Liver (tissue), 9 donors: ENCODE measurements around the gene NHERF2. TPM values are rescaled to one million over a fixed set of nuclear protein-coding genes. Genes with fewer than 3 reads are reported as not detected.

Experiments
- DNase-seq: peaks from one replicate; pipeline ENCODE4 v3.0.0-alpha.2; 2017; ENCODE audit warnings: low spot score
- H3K27ac ChIP-seq, 2 donors: one replicate each; pipeline ENCODE4 v1.7.0; 2013; ENCODE audit warnings: inconsistent platforms in 2 of 2, low read length in 2 of 2, control low read depth in 1 of 2, low read depth in 1 of 2, mild to moderate bottlenecking in 1 of 2
- H3K27me3 ChIP-seq, 4 donors: one replicate each; pipeline versions ENCODE4 v1.6.1 to v1.7.0; 2013; ENCODE audit warnings: low read length in 3 of 4, inconsistent platforms in 1 of 4, mild to moderate bottlenecking in 1 of 4, moderate library complexity in 1 of 4; ENCODE audit not compliant: control insufficient read depth in 4 of 4, insufficient read depth in 4 of 4
- H3K36me3 ChIP-seq, 4 donors: one replicate each; pipeline versions ENCODE4 v1.6.1 to v1.7.0; 2013; ENCODE audit warnings: low read length in 3 of 4, mild to moderate bottlenecking in 3 of 4, low read depth in 1 of 4, moderate library complexity in 1 of 4; ENCODE audit not compliant: control insufficient read depth in 4 of 4, insufficient read depth in 3 of 4
- H3K4me1 ChIP-seq, 4 donors: one replicate each; pipeline versions ENCODE4 v1.6.1 to v1.7.0; 2013; ENCODE audit warnings: low read length in 3 of 4, mild to moderate bottlenecking in 3 of 4, moderate library complexity in 1 of 4; ENCODE audit not compliant: control insufficient read depth in 4 of 4, insufficient read depth in 4 of 4
- H3K4me3 ChIP-seq, 3 donors: one replicate each; pipeline versions ENCODE4 v1.6.1 to v1.7.0; 2013; ENCODE audit warnings: low read length in 3 of 3, control low read depth in 1 of 3, low read depth in 1 of 3, mild to moderate bottlenecking in 1 of 3
- H3K9ac ChIP-seq, 2 donors: one replicate each; pipeline ENCODE4 v1.7.0; 2013; ENCODE audit warnings: low read length in 2 of 2, mild to moderate bottlenecking in 2 of 2, moderate library complexity in 2 of 2, control low read depth in 1 of 2, low read depth in 1 of 2
- H3K9me3 ChIP-seq, 4 donors: one replicate each; pipeline versions ENCODE4 v1.6.1 to v1.7.0; 2013; ENCODE audit warnings: low read length in 3 of 4; ENCODE audit not compliant: control insufficient read depth in 4 of 4
- FOXA1 ChIP-seq: IDR thresholded peaks from 2 replicates; pipeline ENCODE4 v1.6.1; 2016; ENCODE audit warnings: antibody characterized with exemption
- FOXA2 ChIP-seq: IDR thresholded peaks from 2 replicates; pipeline ENCODE4 v1.6.1; 2016; ENCODE audit warnings: antibody characterized with exemption
- GABPA ChIP-seq, 2 donors: IDR thresholded peaks in 1 of 2; conservative IDR thresholded peaks in 1 of 2; 2 replicates each; pipeline ENCODE4 v1.6.1; 2016; ENCODE audit warnings: antibody characterized with exemption in 2 of 2, mild to moderate bottlenecking in 1 of 2, moderate library complexity in 1 of 2
- HNF4A ChIP-seq, 2 donors: conservative IDR thresholded peaks; 2 replicates each; pipeline ENCODE4 v1.6.1; 2016; ENCODE audit warnings: antibody characterized with exemption in 2 of 2, mild to moderate bottlenecking in 2 of 2
- HNF4G ChIP-seq: IDR thresholded peaks from 2 replicates; pipeline ENCODE4 v1.6.1; 2016; ENCODE audit warnings: antibody characterized with exemption
- JUND ChIP-seq, 2 donors: IDR thresholded peaks; 2 replicates each; pipeline ENCODE4 v1.6.1; 2016; ENCODE audit warnings: antibody characterized with exemption in 2 of 2
- NR2F2 ChIP-seq: IDR thresholded peaks from 2 replicates; pipeline ENCODE4 v1.6.1; 2016; ENCODE audit warnings: antibody characterized with exemption
- RAD21 ChIP-seq, 2 donors: IDR thresholded peaks; 2 replicates each; pipeline ENCODE4 v1.6.1; 2016; ENCODE audit warnings: antibody characterized with exemption in 2 of 2, mild to moderate bottlenecking in 2 of 2
- RXRA ChIP-seq, 2 donors: IDR thresholded peaks; 2 replicates each; pipeline ENCODE4 v1.6.1; 2017 to 2018; ENCODE audit warnings: antibody characterized with exemption in 2 of 2, mild to moderate bottlenecking in 1 of 2
- SP1 ChIP-seq: IDR thresholded peaks from 2 replicates; pipeline ENCODE4 v1.6.1; 2018; ENCODE audit warnings: antibody characterized with exemption, mild to moderate bottlenecking
- TAF1 ChIP-seq: conservative IDR thresholded peaks from 2 replicates; pipeline ENCODE4 v1.6.1; 2016; ENCODE audit warnings: antibody characterized with exemption, mild to moderate bottlenecking
- YY1 ChIP-seq: IDR thresholded peaks from 2 replicates; pipeline ENCODE4 v1.6.1; 2016; ENCODE audit warnings: antibody characterized with exemption, mild to moderate bottlenecking
- ZBTB33 ChIP-seq: IDR thresholded peaks from 2 replicates; pipeline ENCODE4 v1.6.1; 2016; ENCODE audit warnings: antibody characterized with exemption
- WGBS: extraction: QIAGEN DNeasy Blood & Tissue Kit; methylation state at CpG from one replicate; pipeline ENCODE4 v1.1.7; 2013; 5-methylcytosine and 5-hydroxymethylcytosine counted together
- polyA plus RNA-seq, 2 donors: library from polyadenylated mRNA; stranded (reverse) in 1 of 2; unstranded in 1 of 2; fragments of 200-250 nt in 1 of 2; fragments of >200 nt in 1 of 2; fragmentation: Nextera tagmentation in 1 of 2; extraction: Ambion mirVana in 1 of 2; gene quantifications; one replicate each; pipeline versions ENCODE4 v1.2.1 to v1.2.3, GENCODE V29; 2013 to 2015
- total RNA-seq, 2 donors: library from RNA; depleted of rRNA; stranded (reverse); fragments of >200 nt; gene quantifications; one replicate each; pipeline ENCODE4 v1.2.3, GENCODE V29; 2014
- TF ChIP-seq, protein P1 (sequence below): fragments of 150-350 bp; IDR thresholded peaks from 2 replicates; pipeline ENCODE4 v1.5.1; 2017; ENCODE audit warnings: improper control_type of control experiment, low read depth, low read length; ENCODE audit not compliant: missing input control
- TF ChIP-seq, protein P2 (sequence below): IDR thresholded peaks from 2 replicates; pipeline ENCODE4 v1.6.1; 2016; ENCODE audit warnings: antibody characterized with exemption
- TF ChIP-seq, protein P3 (sequence below): IDR thresholded peaks from 2 replicates; pipeline ENCODE4 v1.6.1; 2016; ENCODE audit warnings: antibody characterized with exemption
- TF ChIP-seq, protein P4 (sequence below): IDR thresholded peaks from 2 replicates; pipeline ENCODE4 v1.6.1; 2016; ENCODE audit warnings: antibody characterized with exemption, mild to moderate bottlenecking
- donor health status: healthy.
- donor health status: healthy.
- donor health status: healthy.
- donor health status: healthy.
- donor health status: healthy.

NHERF2 gene
- total and polyA plus RNA-seq, 4 donors, result 36.6 to 205 (median 74.1) TPM

DNA sequence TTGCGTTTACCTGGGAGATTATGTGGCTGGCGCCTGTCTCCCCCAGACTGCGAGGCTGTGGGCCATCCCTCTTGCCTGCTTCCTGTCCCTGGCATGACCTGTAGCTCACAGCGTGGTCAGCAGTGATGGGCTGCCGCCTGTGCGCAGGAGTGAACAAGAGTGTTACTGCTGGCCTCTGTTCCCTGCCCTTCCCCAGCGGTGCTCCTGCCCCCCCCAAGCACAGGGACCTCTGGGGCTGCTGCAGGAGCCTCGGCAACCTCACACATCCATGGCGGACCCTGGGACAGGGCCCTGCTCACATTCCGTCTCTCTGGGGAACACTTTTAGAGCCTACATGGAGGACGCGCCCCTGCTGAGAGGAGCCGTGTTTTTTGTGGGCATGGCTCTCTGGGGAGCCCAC, 31.7 kb downstream of the NHERF2 start:
- TF ChIP-seq YY1 (no peak), RAD21 (IDR thresholded peaks at IDR 0.05) (no peak), GABPA (IDR thresholded peaks at IDR 0.05 in 1 of 2, conservative IDR thresholded peaks at IDR 0.05 in 1 of 2) (no peak), RXRA (IDR thresholded peaks at IDR 0.05) (no peak), NR2F2 (no peak), ZBTB33 (no peak), FOXA2 (no peak), TAF1 (no peak), JUND (IDR thresholded peaks at IDR 0.05) (no peak), HNF4G (no peak), FOXA1 (no peak)
- TF ChIP-seq, protein P1, sequence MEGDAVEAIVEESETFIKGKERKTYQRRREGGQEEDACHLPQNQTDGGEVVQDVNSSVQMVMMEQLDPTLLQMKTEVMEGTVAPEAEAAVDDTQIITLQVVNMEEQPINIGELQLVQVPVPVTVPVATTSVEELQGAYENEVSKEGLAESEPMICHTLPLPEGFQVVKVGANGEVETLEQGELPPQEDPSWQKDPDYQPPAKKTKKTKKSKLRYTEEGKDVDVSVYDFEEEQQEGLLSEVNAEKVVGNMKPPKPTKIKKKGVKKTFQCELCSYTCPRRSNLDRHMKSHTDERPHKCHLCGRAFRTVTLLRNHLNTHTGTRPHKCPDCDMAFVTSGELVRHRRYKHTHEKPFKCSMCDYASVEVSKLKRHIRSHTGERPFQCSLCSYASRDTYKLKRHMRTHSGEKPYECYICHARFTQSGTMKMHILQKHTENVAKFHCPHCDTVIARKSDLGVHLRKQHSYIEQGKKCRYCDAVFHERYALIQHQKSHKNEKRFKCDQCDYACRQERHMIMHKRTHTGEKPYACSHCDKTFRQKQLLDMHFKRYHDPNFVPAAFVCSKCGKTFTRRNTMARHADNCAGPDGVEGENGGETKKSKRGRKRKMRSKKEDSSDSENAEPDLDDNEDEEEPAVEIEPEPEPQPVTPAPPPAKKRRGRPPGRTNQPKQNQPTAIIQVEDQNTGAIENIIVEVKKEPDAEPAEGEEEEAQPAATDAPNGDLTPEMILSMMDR, result no peak
- TF ChIP-seq, protein P2, sequence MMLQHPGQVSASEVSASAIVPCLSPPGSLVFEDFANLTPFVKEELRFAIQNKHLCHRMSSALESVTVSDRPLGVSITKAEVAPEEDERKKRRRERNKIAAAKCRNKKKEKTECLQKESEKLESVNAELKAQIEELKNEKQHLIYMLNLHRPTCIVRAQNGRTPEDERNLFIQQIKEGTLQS, result no peak
- peaks cover 0 to 4% (median 3%) of the 10 kb centered on the region in 4 donors for H3K4me1 ChIP-seq
- H3K4me3 ChIP-seq, result no peak overlapping the region
- H3K36me3 ChIP-seq, result peaks cover 8 to 53% (median 20%) of the 10 kb centered on the region in 4 donors
- DNase-seq, result no peak
- no peak overlapping the region for H3K9ac ChIP-seq
- 92% methylated on average over 13 of the region's 13 CpGs for WGBS
- no peak overlapping the region for H3K27ac ChIP-seq
- no peaks in the 10 kb centered on the region for H3K9me3 ChIP-seq
- no peaks in the 10 kb centered on the region for H3K27me3 ChIP-seq

- Histone ChIP-seq H3K9ac (no peak overlapping the region), H3K27me3 (no peaks in the 10 kb centered on the region), H3K36me3 (peaks cover 6 to 53% (median 18%) of the 10 kb centered on the region in 4 donors), H3K27ac (no peak overlapping the region), H3K4me1 (peaks cover 0 to 4% (median 3%) of the 10 kb centered on the region in 4 donors), H3K4me3 (no peak overlapping the region), H3K9me3 (no peaks in the 10 kb centered on the region)
- WGBS, result 99% methylated on average over 10 of the region's 10 CpGs
- no peak for DNase-seq
- TF ChIP-seq, protein P3, sequence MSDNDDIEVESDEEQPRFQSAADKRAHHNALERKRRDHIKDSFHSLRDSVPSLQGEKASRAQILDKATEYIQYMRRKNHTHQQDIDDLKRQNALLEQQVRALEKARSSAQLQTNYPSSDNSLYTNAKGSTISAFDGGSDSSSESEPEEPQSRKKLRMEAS, result no peak
- no peak for TF ChIP-seq GABPA (IDR thresholded peaks at IDR 0.05 in 1 of 2, conservative IDR thresholded peaks at IDR 0.05 in 1 of 2)
Measured at GRCh38 chr16:2058872-2059271, 32.2 kb downstream of the NHERF2 start.

DNA sequence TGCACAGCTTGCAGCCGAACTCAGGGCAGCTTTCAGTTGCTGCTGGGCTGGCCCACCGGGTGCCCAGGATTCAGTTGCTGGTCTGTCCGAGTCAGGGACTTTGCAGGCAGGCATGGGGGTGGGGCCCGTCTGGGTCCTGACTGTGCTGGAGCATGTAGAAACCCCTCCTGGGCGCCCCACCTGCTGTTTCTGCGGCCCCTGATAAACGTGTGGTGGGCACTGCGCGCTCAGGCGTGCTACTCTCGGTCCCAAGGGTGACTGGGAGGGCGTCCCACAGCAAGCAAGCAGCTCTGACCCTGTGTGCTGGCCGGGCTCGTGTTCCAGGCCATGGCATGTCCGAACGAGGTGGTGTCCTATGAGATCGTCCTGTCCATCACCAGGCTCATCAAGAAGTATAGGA, 33.6 kb downstream of the NHERF2 start:
- Histone ChIP-seq H3K27ac (no peak overlapping the region), H3K4me1 (peaks cover 2 to 10% (median 6%) of the 10 kb centered on the region in 4 donors), H3K4me3 (no peak overlapping the region), H3K27me3 (no peaks in the 10 kb centered on the region), H3K9me3 (no peaks in the 10 kb centered on the region), H3K9ac (no peak overlapping the region), H3K36me3 (peaks cover 6 to 50% (median 15%) of the 10 kb centered on the region in 4 donors)
- no peak for DNase-seq
- WGBS, result 93% methylated on average over 17 of the region's 17 CpGs
- TF ChIP-seq, protein P4, sequence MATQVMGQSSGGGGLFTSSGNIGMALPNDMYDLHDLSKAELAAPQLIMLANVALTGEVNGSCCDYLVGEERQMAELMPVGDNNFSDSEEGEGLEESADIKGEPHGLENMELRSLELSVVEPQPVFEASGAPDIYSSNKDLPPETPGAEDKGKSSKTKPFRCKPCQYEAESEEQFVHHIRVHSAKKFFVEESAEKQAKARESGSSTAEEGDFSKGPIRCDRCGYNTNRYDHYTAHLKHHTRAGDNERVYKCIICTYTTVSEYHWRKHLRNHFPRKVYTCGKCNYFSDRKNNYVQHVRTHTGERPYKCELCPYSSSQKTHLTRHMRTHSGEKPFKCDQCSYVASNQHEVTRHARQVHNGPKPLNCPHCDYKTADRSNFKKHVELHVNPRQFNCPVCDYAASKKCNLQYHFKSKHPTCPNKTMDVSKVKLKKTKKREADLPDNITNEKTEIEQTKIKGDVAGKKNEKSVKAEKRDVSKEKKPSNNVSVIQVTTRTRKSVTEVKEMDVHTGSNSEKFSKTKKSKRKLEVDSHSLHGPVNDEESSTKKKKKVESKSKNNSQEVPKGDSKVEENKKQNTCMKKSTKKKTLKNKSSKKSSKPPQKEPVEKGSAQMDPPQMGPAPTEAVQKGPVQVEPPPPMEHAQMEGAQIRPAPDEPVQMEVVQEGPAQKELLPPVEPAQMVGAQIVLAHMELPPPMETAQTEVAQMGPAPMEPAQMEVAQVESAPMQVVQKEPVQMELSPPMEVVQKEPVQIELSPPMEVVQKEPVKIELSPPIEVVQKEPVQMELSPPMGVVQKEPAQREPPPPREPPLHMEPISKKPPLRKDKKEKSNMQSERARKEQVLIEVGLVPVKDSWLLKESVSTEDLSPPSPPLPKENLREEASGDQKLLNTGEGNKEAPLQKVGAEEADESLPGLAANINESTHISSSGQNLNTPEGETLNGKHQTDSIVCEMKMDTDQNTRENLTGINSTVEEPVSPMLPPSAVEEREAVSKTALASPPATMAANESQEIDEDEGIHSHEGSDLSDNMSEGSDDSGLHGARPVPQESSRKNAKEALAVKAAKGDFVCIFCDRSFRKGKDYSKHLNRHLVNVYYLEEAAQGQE, result no peak
- TF ChIP-seq SP1, result no peak
- TF ChIP-seq HNF4A (conservative IDR thresholded peaks at IDR 0.05), result no peak
- TF ChIP-seq FOXA2, result no peak
- no peak for TF ChIP-seq JUND (IDR thresholded peaks at IDR 0.05)
- no peak for TF ChIP-seq FOXA1
- no peak for TF ChIP-seq RAD21 (IDR thresholded peaks at IDR 0.05)
- TF ChIP-seq, protein P3, result no peak
- TF ChIP-seq, protein P1, result no peak
- no peak for TF ChIP-seq TAF1
- no peak for TF ChIP-seq NR2F2
- TF ChIP-seq GABPA (IDR thresholded peaks at IDR 0.05 in 1 of 2, conservative IDR thresholded peaks at IDR 0.05 in 1 of 2), result no peak
